Measurements from ENCODE around the gene BTBD19.

DNA sequence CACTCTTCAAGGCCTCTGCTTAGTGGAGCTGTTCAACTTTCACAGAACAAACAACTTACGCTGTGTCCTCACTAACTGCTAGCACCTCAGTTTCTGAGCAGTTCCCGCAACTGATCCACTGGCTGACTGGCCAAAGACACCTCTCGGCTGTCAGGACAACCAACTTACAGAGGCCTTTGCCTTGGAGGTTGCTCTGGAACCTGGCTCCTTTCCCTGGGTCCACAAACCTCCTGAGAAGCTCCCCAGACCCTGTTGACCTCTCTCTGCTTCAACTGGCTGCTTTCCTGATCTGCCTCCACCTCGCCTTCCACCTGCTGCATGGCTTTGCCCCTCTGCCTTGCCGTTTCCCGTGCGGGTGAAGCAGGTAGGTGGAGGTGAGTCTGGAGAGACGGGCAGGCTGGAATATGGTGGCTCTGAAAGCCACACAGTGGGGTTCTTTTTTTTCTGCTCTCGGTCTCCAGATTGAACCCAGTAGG lies 13.0 kb downstream of the BTBD19 start:
- TF ChIP-seq, protein P1, sequence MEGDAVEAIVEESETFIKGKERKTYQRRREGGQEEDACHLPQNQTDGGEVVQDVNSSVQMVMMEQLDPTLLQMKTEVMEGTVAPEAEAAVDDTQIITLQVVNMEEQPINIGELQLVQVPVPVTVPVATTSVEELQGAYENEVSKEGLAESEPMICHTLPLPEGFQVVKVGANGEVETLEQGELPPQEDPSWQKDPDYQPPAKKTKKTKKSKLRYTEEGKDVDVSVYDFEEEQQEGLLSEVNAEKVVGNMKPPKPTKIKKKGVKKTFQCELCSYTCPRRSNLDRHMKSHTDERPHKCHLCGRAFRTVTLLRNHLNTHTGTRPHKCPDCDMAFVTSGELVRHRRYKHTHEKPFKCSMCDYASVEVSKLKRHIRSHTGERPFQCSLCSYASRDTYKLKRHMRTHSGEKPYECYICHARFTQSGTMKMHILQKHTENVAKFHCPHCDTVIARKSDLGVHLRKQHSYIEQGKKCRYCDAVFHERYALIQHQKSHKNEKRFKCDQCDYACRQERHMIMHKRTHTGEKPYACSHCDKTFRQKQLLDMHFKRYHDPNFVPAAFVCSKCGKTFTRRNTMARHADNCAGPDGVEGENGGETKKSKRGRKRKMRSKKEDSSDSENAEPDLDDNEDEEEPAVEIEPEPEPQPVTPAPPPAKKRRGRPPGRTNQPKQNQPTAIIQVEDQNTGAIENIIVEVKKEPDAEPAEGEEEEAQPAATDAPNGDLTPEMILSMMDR (IDR thresholded peaks at IDR 0.05): no peak
- TF ChIP-seq POLR2AphosphoS5 (IDR thresholded peaks at IDR 0.05; ENCODE audit: insufficient read depth in 1 of 2, low read depth in 1 of 2): no peak

Measured in vagina (tissue), 2 donors.